Measurements from ENCODE around the gene GDPD4.

The GDPD4 gene

GRCh38 chr11:77200351-77201268, 100.9 kb downstream of the GDPD4 start:
- Histone ChIP-seq H3K9me3 (ENCODE audit: severe bottlenecking) (no peaks in the 10 kb centered on the region), H3K4me1 (ENCODE audit: insufficient read depth, poor library complexity, severe bottlenecking) (no peaks in the 10 kb centered on the region), H3K27me3 (ENCODE audit: insufficient read depth, poor library complexity, severe bottlenecking) (no peaks in the 10 kb centered on the region), H3K27ac (ENCODE audit: poor library complexity, severe bottlenecking) (no peak overlapping the region), H3K4me3 (ENCODE audit: severe bottlenecking) (no peak overlapping the region), H3K36me3 (ENCODE audit: low read depth) (no peaks in the 10 kb centered on the region)
- no peak for TF ChIP-seq CTCF (IDR thresholded peaks at IDR 0.05; ENCODE audit: poor library complexity, severe bottlenecking)
- ATAC-seq (ENCODE audit: low read depth) (no peak), DNase-seq (ENCODE audit: low spot score) (peak; percentile 40)

- no peak for ATAC-seq (ENCODE audit: low read depth)
- Histone ChIP-seq H3K4me3 (ENCODE audit: severe bottlenecking) (no peak overlapping the region), H3K27ac (ENCODE audit: poor library complexity, severe bottlenecking) (no peak overlapping the region), H3K4me1 (ENCODE audit: insufficient read depth, poor library complexity, severe bottlenecking) (no peaks in the 10 kb centered on the region), H3K27me3 (ENCODE audit: insufficient read depth, poor library complexity, severe bottlenecking) (no peaks in the 10 kb centered on the region), H3K36me3 (ENCODE audit: low read depth) (no peaks in the 10 kb centered on the region), H3K9me3 (ENCODE audit: severe bottlenecking) (no peaks in the 10 kb centered on the region)
- peak; percentile 47 for DNase-seq (ENCODE audit: low spot score)
- TF ChIP-seq CTCF (IDR thresholded peaks at IDR 0.05; ENCODE audit: poor library complexity, severe bottlenecking): no peak
Measured at GRCh38 chr11:77199137-77199745, 102.2 kb downstream of the GDPD4 start.

GRCh38 chr11:77198440-77198849, 103.0 kb downstream of the GDPD4 start:
- H3K9me3 ChIP-seq (ENCODE audit: severe bottlenecking): no peaks in the 10 kb centered on the region
- no peaks in the 10 kb centered on the region for H3K36me3 ChIP-seq (ENCODE audit: low read depth)
- no peak overlapping the region for H3K27ac ChIP-seq (ENCODE audit: poor library complexity, severe bottlenecking)
- DNase-seq (ENCODE audit: low spot score): peak; percentile 46
- H3K4me1 ChIP-seq (ENCODE audit: insufficient read depth, poor library complexity, severe bottlenecking): no peaks in the 10 kb centered on the region
- no peak for TF ChIP-seq CTCF (IDR thresholded peaks at IDR 0.05; ENCODE audit: poor library complexity, severe bottlenecking)
- ATAC-seq (ENCODE audit: low read depth): no peak; the same call in 2 of the 3 replicates
- no peaks in the 10 kb centered on the region for H3K27me3 ChIP-seq (ENCODE audit: insufficient read depth, poor library complexity, severe bottlenecking)
- no peak overlapping the region for H3K4me3 ChIP-seq (ENCODE audit: severe bottlenecking)

GRCh38 chr11:77197626-77198320, 103.7 kb downstream of the GDPD4 start:
- no peak overlapping the region for H3K4me3 ChIP-seq (ENCODE audit: severe bottlenecking)
- H3K27me3 ChIP-seq (ENCODE audit: insufficient read depth, poor library complexity, severe bottlenecking): no peaks in the 10 kb centered on the region
- no peaks in the 10 kb centered on the region for H3K9me3 ChIP-seq (ENCODE audit: severe bottlenecking)
- ATAC-seq (ENCODE audit: low read depth) (no peak), DNase-seq (ENCODE audit: low spot score) (peak; percentile 35)
- no peaks in the 10 kb centered on the region for H3K36me3 ChIP-seq (ENCODE audit: low read depth)
- no peaks in the 10 kb centered on the region for H3K4me1 ChIP-seq (ENCODE audit: insufficient read depth, poor library complexity, severe bottlenecking)
- TF ChIP-seq CTCF (IDR thresholded peaks at IDR 0.05; ENCODE audit: poor library complexity, severe bottlenecking): no peak
- H3K27ac ChIP-seq (ENCODE audit: poor library complexity, severe bottlenecking): no peak overlapping the region

All from RWPE2 (cell line).